Astrocyte of the spinal cord (primary cell): ENCODE data around the gene SMIM36.

Experiments used
- DNase-seq: peaks from one replicate; pipeline ENCODE4 v3.0.0; 2011; ENCODE audit warnings: low read depth, low spot score
- H3K4me3 ChIP-seq: 2 replicates; pipeline ENCODE4 v1.5.1; 2011; ENCODE audit warnings: low read depth, mild to moderate bottlenecking, low read length, moderate library complexity
- in situ Hi-C: cut with HindIII; loops from 2 replicates; pipeline ENCODE4 v1.10.0; 2017; ENCODE audit warnings: low sequenced_read_pairs
- TF ChIP-seq, protein P1 (sequence below): IDR thresholded peaks from 2 replicates; pipeline ENCODE4 v1.5.1; 2012; ENCODE audit warnings: low read depth, mild to moderate bottlenecking, low read length, inconsistent platforms

SMIM36 gene

DNA sequence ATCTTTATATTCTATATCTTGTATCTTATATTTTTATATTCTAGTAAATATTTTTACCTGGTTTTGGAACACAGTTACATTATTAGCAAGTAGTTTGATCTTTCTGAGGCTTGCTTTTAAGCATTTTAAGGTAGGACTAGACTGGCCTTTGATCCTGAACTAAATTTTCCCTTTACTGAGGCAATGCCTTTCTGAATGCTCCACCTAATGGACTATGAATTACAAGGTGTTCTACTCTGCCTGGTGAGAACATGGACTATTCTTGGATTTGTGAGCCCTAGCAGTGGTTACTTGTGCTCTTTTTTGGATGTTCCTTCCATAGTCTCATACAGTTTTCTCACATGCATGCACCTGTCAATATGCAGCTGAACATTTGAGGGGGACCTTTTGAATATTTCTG, 32.5 kb upstream of the SMIM36 start:
- DNase-seq = no peak
- in situ Hi-C loops = no loop called here
- TF ChIP-seq, protein P1, sequence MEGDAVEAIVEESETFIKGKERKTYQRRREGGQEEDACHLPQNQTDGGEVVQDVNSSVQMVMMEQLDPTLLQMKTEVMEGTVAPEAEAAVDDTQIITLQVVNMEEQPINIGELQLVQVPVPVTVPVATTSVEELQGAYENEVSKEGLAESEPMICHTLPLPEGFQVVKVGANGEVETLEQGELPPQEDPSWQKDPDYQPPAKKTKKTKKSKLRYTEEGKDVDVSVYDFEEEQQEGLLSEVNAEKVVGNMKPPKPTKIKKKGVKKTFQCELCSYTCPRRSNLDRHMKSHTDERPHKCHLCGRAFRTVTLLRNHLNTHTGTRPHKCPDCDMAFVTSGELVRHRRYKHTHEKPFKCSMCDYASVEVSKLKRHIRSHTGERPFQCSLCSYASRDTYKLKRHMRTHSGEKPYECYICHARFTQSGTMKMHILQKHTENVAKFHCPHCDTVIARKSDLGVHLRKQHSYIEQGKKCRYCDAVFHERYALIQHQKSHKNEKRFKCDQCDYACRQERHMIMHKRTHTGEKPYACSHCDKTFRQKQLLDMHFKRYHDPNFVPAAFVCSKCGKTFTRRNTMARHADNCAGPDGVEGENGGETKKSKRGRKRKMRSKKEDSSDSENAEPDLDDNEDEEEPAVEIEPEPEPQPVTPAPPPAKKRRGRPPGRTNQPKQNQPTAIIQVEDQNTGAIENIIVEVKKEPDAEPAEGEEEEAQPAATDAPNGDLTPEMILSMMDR = no peak

DNA sequence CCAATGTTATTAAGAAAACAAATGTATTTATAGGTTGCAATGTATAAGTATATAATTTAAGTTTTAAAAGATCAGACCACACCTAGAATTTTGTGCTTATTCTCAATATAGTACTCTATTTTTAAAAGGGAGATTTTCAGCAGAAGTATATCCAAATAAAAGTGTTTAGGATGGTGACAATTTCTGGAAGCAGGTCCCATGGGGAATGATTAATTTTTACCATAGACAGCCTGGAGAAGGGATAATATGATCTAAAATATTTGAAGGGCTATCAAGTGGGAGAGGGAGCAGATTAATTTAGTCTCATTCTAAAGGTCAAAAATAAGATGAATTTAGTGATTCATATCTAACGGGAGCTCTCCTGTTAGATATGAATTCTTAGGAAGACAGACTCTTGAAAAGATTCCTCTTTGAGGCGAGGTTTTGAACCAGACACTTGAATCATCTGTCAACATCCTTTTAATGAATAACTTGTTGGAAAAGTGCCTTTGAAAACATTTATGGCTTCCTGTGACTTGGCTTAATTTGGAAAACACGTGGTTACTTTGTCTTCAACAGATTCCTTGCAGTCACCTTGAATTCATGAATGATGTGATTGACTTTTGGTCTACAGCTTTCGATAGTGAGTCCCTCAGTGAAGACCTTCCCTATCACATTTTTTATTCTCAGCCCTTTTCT, 29.3 kb upstream of the SMIM36 start:
- no peak overlapping the region for H3K4me3 ChIP-seq
- in situ Hi-C loops = no loop called here
- DNase-seq = peak; percentile 49
- TF ChIP-seq, protein P1 = no peak

More for the DNA sequence above, 32.5 kb upstream of the SMIM36 start:
- no peak overlapping the region for H3K4me3 ChIP-seq

DNA sequence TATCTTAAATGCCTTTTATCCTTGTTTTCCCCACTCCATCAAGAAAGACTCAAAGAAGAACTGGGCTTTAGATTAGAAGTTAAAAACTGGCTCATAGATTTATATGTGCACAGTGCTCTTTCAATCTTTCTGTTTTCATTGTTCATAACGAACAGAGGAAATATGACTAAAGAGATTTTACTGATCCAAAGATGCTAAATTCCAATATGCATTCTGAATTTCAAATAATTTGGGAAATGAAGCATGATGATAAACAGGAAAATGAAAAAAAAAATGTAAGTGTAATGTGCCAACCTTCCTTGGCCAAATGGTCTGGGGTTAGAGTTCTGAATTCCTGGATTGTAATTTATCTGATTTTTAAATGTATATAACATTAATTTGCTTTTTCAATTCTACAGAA, 25.0 kb upstream of the SMIM36 start:
- in situ Hi-C loops = no loop called here
- H3K4me3 ChIP-seq = no peak overlapping the region
- TF ChIP-seq, protein P1 = no peak
- no peak for DNase-seq

DNA sequence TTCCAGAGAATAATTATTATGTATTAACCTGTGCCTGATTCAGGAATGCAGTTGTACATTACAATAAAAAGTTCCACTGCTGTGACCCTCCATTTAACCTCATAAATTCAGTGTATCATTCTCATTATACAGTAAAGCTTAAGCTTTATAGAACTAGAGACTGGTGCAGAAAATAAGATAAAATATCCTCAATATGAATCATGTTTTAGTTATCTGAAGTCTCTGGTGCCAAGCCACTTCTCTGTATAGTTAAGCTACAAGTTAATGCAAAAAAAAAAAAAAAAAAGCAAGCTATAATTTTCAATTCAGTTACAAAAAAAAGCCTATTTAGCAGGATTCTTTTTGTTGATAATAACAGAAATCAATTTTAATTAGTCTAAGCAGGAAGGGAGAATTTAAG, 22.4 kb upstream of the SMIM36 start:
- DNase-seq = no peak
- TF ChIP-seq, protein P1 = no peak
- in situ Hi-C loops = no loop called here
- H3K4me3 ChIP-seq = no peak overlapping the region

DNA sequence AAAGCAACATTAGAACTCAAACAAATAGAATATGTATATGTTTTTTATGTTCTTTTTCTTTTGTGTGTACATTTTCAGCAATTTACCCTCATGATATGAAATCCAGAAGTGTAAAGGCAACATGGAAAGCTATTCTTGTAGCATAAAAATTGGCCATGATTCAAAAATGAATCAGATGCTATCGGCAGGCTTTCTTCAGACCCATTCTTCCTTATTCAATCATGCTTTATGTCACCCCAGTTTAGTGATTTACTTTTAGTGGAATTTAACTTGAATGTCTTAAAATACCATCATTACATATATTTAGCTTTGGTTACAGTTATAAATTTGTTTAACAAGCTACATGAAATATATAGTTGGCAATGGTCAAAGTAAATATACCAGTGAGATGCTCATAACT, 21.4 kb upstream of the SMIM36 start:
- H3K4me3 ChIP-seq = no peak overlapping the region
- no peak for DNase-seq
- in situ Hi-C loops = no loop called here
- TF ChIP-seq, protein P1 = no peak

DNA sequence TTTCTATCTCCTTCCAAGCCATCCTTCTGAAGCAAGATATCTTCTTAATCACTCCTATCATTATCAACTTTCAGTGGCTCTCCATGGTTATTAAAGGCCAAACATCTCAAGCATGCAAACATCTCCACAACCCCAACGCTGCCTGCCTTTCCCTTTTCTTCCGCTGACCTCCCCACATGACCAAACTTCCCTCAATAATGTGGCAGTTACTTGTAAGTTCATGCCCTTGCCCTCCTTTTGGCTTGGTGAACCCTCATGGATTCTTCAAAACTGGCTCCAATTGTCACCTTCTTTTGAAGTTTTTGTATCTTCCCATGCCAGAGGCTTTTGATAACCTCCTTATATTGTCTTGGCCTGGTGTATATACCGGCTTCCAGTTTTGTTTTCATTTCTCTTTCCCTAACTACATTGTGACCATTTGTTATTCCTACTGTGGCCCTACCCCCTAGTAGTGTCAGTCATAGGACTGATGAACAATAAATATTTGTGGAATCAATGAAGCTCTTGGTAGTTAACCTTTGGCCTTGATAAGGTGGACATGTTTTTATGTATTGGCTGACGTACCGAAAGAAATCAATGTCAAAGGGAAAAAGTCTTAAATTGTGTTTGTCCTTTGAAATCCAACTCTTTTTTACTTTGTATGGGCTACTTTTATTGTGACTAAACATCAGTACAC, 19.9 kb upstream of the SMIM36 start:
- no peak for DNase-seq
- TF ChIP-seq, protein P1 = no peak
- no peak overlapping the region for H3K4me3 ChIP-seq
- in situ Hi-C loops = no loop called here
